SU-DHL-6 (cell line): ENCODE data around the gene ISCA1.

Experiments
- CTCF ChIP-seq: fragments of 200-600 bp; sonication (generic); IDR thresholded peaks from one replicate; pipeline ENCODE4 v1.5.1; 2017; ENCODE audit warnings: antibody characterized with exemption, mild to moderate bottlenecking, low read length, moderate library complexity; ENCODE audit not compliant: insufficient read depth, poor library complexity, severe bottlenecking
- EZH2phosphoT487 ChIP-seq: fragments of 200-600 bp; sonication (generic), shearing (Covaris generic); conservative IDR thresholded peaks from 2 replicates; pipeline ENCODE4 v1.6.1; 2018; ENCODE audit warnings: mild to moderate bottlenecking, antibody characterized with exemption, low read length, moderate library complexity, mixed read lengths

GRCh38 chr9:86272221-86272620, 10.1 kb downstream of the ISCA1 start:
- TF ChIP-seq CTCF: no peak
- no peak for TF ChIP-seq EZH2phosphoT487
